Measurements from ENCODE around the gene OLAH. TPM values are rescaled to one million over a fixed set of nuclear protein-coding genes. Genes with fewer than 3 reads are reported as not detected.

The OLAH gene
- total and polyA plus RNA-seq, 4 donors = 0.49 to 20.6 (median 4.6) TPM; not detected in 1

- ATAC-seq (ENCODE audit: insufficient read depth, low FRiP score) = peak; percentile 94
- Histone ChIP-seq H3K4me3 (peak within 1 kb of the TSS; percentile 94), H3K27ac (ENCODE audit: low read depth in 1 of 2, low read length in 1 of 2) (peak within 1 kb of the TSS; percentile 95 to 99), H3K27me3 (ENCODE audit: control insufficient read depth in 3 of 3, insufficient read depth in 3 of 3, low read length in 2 of 3) (no peaks in the 10 kb centered on the region), H3K4me1 (ENCODE audit: control insufficient read depth in 5 of 5, insufficient read depth in 5 of 5, low read length in 5 of 5) (peaks cover 0 to 11% (median 3%) of the 10 kb centered on the region in 5 donors), H3K36me3 (ENCODE audit: control insufficient read depth in 4 of 4, insufficient read depth in 4 of 4, low read length in 4 of 4) (peaks cover 0 to 5% (median 3%) of the 10 kb centered on the region in 4 donors), H3K9me3 (ENCODE audit: control insufficient read depth in 4 of 4, insufficient read depth in 3 of 4, low read length in 3 of 4) (no peaks in the 10 kb centered on the region), H3K9ac (ENCODE audit: insufficient read depth in 1 of 2, low read length in 2 of 2) (peak within 1 kb of the TSS; percentile 85 to 95)
- DNase-seq = peak; percentile 97 to 98 (median 98)
- WGBS, 2 donors = 0% methylated on average over 58 to 84 of the region's 84 CpGs
- TF ChIP-seq CTCF (IDR thresholded peaks at IDR 0.05; ENCODE audit: control extremely low read depth, extremely low read depth) = no peak
These were observed 53.5 kb downstream of the OLAH start, which contains the start of gene RPP38 for GRCh38 chr10:15097011-15097812. RPP38 (plus strand) TSS chr10:15097355; CDS start chr10:15103315, 5,960 bp downstream.

- DNase-seq = no peak
- 78 to 90% methylated on average over 4 of the region's 4 CpGs for WGBS, 2 donors
- Histone ChIP-seq H3K4me3 (no peak overlapping the region), H3K27ac (ENCODE audit: low read depth in 1 of 2, low read length in 1 of 2) (no peak overlapping the region), H3K9ac (ENCODE audit: insufficient read depth in 1 of 2, low read length in 2 of 2) (no peak overlapping the region), H3K4me1 (ENCODE audit: control insufficient read depth in 5 of 5, insufficient read depth in 5 of 5, low read length in 5 of 5) (peaks cover 0 to 11% (median 3%) of the 10 kb centered on the region in 5 donors), H3K27me3 (ENCODE audit: control insufficient read depth in 3 of 3, insufficient read depth in 3 of 3, low read length in 2 of 3) (no peaks in the 10 kb centered on the region), H3K36me3 (ENCODE audit: control insufficient read depth in 4 of 4, insufficient read depth in 4 of 4, low read length in 4 of 4) (peaks cover 12 to 18% (median 15%) of the 10 kb centered on the region in 4 donors), H3K9me3 (ENCODE audit: control insufficient read depth in 4 of 4, insufficient read depth in 3 of 4, low read length in 3 of 4) (no peaks in the 10 kb centered on the region)
- no peak for TF ChIP-seq CTCF (IDR thresholded peaks at IDR 0.05; ENCODE audit: control extremely low read depth, extremely low read depth)
- ATAC-seq (ENCODE audit: insufficient read depth, low FRiP score) = no peak
These were observed 56.1 kb downstream of the OLAH start for GRCh38 chr10:15099886-15100285.

- WGBS, 2 donors = 89 to 93% methylated on average over 9 of the region's 9 CpGs
- H3K9ac ChIP-seq (ENCODE audit: insufficient read depth in 1 of 2, low read length in 2 of 2) = no peak overlapping the region
These were observed 59.8 kb downstream of the OLAH start for GRCh38 chr10:15103513-15103912.

More at GRCh38 chr10:15103513-15103912, 59.8 kb downstream of the OLAH start:
- DNase-seq (no peak), ATAC-seq (ENCODE audit: insufficient read depth, low FRiP score) (no peak)
- H3K36me3 ChIP-seq (ENCODE audit: control insufficient read depth in 4 of 4, insufficient read depth in 4 of 4, low read length in 4 of 4) = peaks cover 19 to 30% (median 19%) of the 10 kb centered on the region in 4 donors
- H3K4me3 ChIP-seq = no peak overlapping the region
- H3K27ac ChIP-seq (ENCODE audit: low read depth in 1 of 2, low read length in 1 of 2) = no peak overlapping the region
- H3K9me3 ChIP-seq (ENCODE audit: control insufficient read depth in 4 of 4, insufficient read depth in 3 of 4, low read length in 3 of 4) = no peaks in the 10 kb centered on the region
- TF ChIP-seq CTCF (IDR thresholded peaks at IDR 0.05; ENCODE audit: control extremely low read depth, extremely low read depth) = no peak
- H3K4me1 ChIP-seq (ENCODE audit: control insufficient read depth in 5 of 5, insufficient read depth in 5 of 5, low read length in 5 of 5) = peaks cover 0 to 6% (median 2%) of the 10 kb centered on the region in 5 donors
- H3K27me3 ChIP-seq (ENCODE audit: control insufficient read depth in 3 of 3, insufficient read depth in 3 of 3, low read length in 2 of 3) = no peaks in the 10 kb centered on the region
